Measurements from ENCODE around the gene RAB6B. TPM values are rescaled to one million over a fixed set of nuclear protein-coding genes. Genes with fewer than 3 reads are reported as not detected.

Gene RAB6B
- total RNA-seq = 5.8 TPM

DNA sequence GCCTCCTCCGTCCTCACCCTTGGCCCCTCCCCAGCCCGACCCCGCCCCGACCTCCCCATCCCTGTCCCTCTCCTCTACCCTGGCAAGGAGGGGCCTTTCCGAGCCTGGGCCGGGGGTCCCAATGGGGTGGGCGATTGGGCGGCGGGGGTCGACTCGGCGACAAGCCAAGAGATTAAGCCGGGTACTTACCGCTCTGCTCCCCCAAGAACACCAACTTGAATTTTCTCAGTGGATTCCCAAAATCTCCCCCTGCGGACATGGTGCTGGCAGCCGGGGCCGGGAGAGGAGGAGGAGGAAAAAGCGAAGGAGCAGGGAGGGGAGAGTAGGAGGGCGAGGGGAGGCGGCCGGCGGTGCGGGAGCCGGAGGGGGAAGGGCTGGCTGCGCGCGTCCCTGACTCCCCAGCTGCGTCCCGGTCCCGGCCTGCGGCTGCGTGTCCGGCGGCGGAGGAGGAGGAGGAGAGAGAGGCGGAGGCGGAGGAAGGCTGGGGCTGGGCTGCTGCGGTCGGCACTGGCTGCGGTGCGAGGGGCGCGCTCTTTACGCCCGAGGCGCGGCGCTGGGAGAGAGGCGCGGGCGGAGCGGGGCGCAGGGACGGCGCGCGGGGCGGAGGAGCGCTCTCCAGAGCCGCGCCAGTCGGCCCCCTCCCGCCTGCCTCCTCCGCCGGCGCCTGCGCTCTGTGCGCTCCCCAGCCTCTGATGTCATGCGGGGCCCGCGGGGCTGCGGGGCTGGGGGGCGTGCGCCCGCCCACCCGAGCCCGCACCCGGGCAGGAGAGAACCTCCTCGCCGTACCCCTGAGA, at the start of gene RAB6B:
Gene RAB6B (minus strand): TSS at position 675 of the 794 bp plus-strand sequence. CDS start 416 bp downstream, at position 259.
- peak; percentile 80 for DNase-seq

DNA sequence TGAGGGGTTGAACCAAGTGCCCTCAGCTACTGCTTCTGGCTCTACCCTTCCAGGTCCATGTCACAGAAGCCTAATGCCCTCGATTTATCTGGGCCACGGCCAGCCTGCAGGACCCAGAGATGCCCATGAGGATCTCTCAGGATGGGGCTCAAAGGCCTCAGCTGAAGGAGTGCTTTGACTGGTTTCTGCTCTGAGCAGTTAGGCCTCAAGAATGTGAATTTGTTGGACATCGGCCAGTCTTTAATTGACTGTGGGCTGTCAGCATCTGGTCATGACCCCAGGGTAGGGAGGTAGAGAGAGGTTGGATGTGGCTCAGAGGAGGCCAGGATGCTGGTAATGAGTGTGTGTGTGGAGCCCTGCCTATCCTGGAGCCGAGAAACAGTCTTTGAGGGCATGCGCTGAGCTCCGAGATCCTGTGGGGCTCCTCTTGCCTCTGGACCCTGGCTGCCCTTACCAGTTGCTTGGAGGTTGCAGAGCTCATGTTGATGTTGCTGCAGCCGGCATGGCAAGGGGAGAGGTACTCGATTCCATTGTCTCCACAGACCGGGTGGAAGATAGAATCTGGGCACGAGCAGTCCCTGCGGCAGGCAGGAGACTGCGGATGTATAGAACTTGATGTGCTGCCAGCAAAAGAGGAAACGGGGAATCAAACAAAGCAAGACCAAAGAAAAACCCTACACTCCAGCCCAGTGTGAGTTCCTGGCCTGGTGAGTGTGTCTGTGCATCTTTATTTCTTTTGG, 49.1 kb upstream of the RAB6B start:
- peak; percentile 64 for DNase-seq

DNA sequence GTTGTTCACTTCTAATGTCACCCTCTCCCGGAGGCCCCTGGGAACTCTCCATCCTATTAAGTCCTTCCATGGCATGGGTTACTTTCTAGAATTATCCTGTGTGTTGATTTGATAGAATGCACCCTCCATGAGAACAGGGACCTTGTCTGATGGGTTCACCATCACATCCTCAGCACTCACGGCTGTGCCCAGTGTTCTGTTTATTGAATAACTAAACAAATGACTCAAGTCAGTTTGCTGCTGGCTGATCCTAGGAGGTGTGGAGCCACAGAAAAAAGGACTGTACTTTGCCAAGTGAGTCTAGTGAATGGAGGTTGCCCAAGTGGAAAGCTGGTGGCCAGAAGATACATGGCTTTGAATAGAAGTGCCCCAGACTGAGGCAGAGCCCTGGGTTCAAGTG, 48.5 kb upstream of the RAB6B start:
- DNase-seq = no peak

DNA sequence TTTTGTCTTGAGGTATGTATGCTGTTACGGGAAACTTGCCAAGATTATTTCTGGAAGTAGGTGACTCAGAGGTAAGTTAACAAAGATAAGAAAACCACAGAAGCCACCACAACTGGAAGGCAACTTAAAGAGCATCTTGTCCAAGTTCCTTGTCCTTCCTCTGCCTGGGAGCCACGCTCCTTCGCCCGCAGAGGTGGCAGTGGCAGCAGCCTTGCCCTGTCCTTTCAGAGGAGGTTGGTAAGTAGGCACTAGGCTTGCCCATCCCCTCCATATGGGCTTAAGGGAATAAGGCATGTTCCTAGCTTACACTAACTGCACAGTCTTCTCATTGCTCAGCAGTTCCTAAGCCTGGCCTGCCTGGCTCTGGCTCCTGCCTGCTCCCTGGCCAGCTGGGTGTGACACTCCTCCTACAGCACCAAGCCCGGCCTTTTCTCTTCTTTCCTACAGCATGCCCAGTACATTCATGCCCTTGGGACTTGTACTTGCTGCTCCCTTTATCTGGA, 48.0 kb upstream of the RAB6B start:
- DNase-seq = peak; percentile 35

DNA sequence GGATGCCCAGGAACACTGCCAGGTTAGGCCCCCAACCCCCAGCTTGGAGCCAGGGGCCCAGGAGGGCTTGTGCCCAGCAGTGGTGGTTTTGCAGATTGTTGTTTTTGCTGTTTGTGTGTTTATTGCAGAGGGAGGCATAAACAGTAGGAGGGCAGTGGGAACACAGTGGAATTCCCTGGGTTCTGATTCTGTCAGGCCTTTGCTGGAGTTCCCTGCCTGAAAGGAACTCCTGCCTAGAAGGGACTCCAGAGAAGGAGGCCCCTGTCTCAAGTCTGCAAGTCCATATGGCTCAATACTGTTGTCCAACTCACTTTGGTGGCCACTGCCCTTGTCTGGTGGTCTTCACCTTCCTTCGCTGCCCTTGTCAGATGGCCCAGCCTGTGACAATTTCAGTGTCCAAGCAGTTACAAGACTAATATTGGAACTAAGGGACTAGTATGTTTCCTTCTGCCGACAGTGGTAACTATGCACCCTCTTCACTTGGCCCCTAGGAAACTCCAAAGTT, 47.4 kb upstream of the RAB6B start:
- no peak for DNase-seq

DNA sequence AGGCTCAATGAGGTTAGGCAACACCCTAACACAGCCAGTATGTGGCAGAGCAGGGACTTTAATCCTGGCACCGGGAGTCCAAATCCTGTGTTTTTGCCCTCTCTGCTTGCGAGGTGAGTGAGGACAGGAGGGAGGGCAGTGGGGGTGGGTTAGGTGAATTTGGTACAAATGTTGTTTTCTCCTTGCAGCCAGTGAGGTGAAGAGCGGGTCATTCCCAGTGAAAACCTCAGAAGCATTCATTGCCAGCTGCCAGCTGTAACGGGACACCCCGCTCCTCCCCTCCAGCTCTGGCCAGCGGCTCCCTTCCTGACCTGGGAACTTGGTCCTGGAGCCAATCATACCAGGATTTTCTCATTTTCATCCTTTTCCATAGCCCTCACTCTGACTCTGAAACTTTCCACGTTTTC, 45.7 kb upstream of the RAB6B start:
- peak; percentile 76 for DNase-seq

DNA sequence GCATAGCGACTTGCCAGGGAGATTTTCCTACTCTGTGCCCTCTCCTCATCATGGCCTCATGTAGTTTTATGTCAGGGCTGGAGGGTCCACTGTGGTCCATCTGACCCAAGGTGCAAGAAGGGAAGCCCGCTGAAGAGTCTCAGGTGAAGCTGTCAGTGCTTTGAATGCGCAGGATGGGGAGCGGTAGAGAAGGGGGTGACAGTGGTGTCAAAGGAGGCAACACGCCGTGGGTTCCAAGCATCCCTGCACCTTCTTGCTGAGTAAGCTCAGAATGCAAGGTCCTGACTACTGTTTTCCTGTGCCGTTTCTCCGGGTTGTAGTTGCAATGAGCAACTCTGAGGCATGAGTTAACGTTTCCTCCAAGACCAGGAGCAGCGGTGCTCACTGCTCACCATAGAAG, 44.9 kb upstream of the RAB6B start:
- no peak for DNase-seq

DNA sequence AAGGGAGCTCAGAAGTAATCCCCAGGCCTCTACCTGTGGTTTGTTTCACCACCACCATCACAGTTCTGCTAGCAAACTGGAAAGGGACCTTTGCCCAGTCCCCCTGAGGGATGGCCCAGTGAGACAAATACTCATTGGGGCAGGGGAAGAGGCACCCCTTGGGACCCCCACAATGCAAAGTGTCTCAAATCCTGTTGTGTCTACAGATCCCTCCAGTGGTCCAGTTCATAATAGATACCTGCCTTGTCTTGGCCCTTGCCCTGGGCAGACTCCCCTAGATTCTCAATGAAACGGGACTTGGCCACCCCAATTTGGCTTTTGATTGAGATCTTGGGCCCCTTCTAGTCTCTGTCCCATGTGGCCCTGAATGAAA, 43.8 kb upstream of the RAB6B start:
- no peak for DNase-seq

DNA sequence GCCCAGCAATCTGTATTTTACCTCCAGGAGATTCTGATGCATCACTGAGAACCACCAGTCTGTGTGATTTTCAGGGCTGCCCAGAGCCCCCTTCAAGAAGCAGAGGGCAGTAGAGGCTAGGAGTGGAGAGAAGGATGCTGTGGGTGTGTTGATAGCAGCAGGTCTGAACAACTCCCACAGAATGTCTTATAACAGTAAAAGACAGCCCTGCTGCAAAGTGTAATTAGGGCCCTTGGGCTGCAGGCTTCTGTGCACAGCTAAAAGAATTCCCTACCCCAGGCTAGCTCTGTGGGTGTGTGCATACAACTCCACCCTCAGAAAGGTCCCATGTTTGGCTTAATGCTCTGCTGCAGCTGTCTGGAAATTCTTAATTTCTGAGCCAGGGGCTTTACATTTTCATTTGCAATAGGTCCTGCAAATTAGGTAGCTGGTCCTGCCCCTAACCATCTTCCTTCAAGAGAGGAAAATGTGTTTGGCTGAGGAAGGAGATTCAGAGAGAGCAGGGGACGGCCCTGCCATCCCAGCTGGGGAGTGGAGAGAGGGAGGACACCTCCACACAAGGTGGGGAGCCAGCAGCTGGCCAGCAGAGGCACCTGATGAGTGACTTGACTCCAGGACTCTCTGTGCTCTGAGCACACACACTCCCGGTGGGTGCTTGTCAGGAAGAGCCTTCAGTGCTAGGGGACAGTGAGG, 43.2 kb upstream of the RAB6B start:
- DNase-seq = peak; percentile 66

DNA sequence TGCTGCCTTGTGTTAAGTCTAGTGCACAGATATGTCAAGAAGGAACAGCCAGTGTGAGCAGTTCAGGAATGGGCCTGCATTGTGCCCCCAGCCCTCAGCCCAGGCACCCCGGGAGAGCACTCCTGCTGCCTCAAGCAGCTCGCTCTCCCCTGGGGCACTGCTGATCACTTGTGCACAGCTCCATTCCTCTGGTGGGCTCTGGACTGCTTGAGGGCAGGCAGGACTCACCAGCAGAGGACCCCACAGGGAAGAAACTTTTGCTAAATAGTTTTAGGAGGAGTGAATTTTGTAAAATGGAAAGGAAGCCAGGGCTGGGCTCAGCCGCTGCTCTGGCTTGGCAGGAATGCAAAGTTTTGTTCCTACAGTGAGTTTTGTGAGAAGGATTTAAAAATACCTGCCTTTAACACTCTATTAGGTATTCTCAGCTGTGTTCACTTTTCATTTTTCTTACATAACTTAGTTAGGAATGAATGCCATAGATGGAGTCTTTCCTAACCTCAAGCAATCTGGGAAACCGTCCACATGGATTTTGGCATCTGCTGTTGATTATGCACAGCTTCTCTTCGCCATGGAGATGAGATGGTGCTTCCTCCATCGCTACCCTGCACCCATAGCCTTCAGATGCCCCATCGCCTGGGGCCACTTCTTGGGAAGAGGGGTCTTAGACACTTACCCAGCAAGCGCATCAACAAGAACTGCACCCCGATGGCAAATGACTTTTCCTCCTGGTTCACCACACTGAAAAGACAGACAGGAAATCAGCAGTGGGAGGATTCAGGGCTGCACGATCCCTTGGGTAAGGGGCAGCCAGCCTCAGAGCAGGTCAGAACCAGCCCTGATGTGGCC, 42.3 kb upstream of the RAB6B start:
- peak; percentile 74 for DNase-seq

DNA sequence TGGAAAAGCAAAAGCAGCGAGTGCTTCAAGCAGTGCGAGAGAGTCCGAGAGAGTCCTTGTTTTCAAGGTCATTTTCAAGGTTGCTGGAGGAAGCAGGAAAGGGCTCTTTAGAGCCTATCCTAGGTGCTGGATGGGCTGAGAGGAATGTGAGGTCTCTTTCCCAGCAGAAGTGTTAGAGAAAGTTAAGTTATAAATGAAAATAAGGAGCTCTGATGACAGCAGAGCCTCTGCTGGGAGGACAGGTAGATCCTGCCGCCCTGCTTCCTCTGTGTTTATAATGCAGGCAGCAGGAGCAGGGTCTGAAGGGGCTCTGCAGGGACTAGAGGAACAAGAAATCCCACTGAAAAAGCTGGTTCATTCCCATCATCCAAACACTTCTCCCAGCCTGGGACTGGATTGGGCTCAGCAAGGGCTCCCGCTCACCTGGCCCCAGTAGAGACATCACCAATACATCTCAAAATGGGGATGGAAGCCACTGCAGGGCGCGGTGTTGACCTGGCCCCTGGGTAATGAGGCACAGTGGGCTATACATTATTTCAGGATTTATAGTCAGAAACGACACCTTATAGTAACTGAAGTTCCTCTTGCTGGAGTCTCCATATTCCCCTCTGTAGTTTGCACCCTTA, 41.5 kb upstream of the RAB6B start:
- DNase-seq = no peak

DNA sequence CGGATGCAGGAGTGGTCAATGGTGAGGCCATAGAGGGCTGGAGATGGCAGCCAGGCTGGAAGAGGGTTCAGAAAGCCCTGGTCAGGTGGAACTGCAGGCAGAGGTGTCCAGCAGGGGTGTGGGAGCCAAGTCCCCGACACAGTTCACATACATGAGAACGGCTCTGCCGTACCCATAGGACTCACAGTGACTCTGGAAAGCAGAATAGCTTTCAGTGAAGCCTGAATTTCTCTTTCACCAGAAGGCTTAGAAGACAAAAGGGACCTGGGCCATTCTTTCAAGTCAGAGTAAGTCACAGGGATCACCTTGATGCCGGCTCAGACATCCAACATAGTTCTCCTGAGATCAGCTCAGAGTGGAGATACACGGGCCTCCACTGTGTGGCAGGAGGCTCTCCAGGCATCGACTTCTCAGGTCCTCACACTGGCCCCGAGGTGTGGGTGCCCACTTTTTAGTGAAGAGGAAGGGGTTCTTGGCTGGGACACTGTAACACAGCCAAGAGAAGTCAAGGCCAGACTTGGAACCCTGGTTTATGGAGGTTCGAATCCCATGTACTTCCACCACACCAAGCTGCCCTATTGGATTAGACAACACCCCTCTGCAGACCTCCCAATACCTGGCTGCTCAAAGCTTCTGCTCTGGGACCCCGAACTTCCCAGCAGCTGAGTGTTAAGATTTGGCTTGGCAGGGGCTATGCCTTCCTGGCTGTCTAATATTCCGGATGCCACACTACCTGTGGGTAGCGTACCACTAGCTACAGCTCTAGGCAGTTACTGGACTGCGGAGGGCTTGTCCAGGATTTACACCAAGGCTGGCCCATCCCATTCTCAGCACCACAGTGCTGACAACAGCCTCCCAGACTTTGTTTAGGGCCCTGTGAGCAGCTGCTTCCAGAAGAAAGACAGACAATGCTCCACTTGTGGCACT, 40.4 kb upstream of the RAB6B start:
- DNase-seq = no peak

DNA sequence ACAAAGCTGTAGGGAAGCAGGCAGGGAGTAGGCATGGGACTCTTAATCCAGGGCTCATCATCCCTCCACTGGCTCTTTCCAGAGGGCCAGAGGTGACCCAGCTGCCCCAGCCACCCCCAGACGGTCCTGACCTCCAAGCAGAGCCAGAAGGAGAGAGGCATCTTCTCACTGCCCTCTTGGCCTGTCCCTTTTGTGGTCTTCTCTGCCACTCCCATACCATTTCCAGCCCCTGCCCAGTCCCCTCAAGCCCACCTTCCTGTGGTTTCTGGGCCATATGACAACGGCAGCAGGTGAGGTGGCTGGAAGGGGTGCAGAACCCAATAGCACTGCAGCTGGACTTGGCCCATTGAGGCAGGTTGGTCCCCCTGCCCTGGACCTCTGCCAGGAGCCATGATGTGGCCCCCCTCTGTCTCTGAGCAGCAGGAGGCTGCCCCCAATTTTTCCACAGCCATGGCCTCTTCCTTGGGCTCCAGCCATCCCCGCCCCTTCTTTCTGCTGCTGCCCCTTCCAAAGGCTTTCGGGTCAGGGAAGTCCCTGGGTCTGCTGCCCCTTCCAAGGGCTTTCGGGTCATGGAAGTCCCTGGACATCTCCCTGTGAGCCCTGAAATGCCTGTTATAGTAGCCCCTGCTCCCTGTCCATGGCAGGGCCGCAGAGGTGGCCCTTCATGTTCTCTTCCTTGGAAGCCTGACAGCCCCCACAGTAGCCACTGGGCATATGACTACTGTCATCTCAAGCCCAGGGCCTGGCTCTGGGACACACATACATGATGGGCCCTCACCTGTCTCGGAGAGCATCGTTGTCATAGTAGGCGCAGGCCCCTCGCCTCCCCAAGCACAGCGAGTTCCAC, 39.5 kb upstream of the RAB6B start:
- no peak for DNase-seq

DNA sequence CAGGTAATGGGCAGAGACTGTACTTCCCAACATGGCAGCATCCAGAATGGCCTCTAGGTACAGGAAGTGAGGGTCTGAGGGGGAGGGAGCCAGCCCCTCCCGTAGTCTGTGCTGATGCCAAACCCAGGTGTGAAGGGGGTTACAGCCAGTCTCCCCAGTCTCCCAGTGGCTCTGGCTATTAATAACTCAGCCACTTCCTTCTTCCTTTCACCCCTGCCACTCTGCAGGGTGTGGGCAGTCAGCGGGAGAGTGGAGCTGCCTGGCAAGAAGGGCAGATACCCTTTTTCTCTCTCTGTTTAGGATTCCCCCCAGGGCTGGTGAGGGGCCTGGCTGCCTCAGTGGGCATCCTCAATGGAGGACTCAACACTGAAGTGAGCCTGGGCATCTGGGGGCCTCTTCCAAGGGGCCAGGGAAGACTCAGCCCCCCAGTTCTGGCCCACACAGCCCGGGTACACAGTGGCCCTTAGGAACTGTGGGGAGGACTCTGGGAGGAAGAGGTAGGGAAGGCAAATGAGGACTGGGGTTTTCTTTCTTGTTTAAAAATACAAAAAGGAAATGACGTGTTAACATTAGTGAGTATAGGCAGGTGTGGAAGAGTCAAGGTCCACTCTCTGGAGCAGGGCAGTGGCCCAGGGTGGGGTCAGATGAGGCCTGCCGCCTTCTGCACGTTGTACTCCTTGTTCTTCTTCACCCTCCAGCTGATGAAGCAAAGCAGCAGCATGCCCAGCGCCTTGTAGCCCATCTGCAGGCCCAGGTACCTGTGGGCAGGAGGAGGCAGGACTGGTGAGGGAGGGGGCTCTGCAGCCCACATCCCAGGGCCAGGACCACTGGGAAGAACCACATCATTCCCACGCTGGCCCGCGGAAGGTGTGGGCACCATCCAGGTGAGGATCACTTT, 38.6 kb upstream of the RAB6B start:
- no peak for DNase-seq

DNA sequence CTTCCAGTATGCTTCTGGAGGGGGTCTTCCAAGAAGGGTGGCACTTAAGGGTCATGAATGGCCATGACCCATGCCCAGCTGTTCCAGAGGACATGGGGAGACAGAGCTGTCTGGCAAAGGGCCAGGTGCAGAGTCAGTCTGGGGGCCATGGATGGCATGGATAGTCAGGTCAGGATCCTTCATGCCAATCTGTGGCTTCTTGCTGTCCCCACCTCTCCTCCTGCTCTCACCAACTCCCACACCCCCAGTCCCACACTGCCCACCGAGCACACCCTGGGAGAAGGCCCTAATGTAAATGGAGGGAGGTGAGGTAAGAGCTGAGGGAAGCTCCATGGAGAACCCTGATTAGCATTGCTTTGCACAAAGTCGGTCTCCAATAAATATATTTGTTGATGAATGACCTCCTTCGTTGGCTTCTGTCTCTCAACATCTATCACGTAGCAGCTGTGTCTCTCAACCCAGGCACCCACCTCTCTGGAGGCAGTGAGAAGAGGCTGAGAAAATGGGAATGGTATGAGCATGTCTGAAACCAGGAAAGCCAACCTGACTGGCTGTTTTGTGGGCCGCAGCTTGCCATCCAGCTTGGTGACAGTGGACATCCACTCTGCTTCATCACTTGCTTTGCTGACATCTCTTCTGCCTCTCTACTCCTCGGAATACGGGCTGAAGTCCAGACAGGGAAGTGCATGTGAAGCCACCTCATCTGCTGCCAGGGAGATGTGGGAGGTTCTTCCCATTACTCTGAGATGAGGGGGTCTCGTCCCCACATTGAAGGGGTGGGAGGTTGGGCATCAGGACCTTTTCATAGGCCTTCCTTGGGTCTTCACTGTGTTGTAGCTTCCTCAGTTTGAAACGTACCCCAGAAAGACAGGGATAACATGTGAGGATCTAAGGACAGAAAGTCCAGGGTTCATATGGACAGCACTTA, 37.7 kb upstream of the RAB6B start:
- DNase-seq = no peak

DNA sequence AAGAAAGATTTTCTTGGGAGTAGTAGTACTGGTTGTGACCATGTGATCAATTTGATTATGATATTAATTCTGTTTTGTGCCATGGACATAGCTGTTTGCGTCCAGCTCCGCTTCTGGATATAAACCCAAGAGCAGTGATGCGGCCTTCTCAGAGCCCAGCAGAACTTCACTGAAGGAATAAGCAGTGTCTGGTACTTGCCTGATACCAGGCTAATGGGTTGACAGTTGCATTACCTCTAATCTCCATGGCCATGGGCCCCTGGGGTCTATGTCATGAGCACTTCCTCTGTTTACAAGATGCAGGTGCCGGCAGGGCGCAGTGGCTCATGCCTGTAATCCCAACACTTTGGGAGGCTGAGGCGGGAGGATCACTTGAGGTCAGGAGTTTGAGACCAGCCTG, 36.3 kb upstream of the RAB6B start:
- DNase-seq = no peak

DNA sequence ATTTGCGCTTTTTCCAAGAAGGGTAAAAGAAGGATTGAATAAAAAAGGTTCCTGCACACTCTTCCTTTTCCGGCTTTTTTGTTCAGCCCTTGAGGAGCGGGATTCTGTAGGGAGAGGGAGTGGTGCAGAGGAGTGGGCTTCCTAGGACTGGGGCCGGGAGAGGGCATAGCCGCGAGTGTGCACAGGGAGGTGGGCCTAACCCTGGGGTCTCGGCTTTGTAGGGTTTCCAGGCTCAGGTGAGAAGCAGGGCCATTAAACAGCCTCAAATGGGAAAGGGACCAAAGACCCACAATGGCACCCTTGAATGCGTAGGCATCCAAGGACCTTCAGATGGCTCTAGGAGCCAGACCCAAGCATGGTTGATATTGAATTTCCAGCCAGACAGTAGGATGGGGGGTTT, 35.4 kb upstream of the RAB6B start:
- DNase-seq = no peak
